Mucosa of descending colon (tissue), 3 donors: ENCODE results near the gene MBNL2. TPM values are rescaled to one million over a fixed set of nuclear protein-coding genes. Genes with fewer than 3 reads are reported as not detected.

Source experiments
- ATAC-seq: fragments of 200-7000 bp; cut with Tn5 transposase; one replicate; pipeline ENCODE4 v1.9.1; 2020; ENCODE audit warnings: mild to moderate bottlenecking, moderate library complexity
- DNase-seq, 3 donors: peaks; one replicate each; pipeline ENCODE4 v3.0.0-alpha.2; 2020
- H3K36me3 ChIP-seq: fragments of 200-600 bp; one replicate; pipeline ENCODE4 v1.8.0; 2021; ENCODE audit warnings: low read depth, mild to moderate bottlenecking
- H3K4me1 ChIP-seq: fragments of 200-600 bp; one replicate; pipeline ENCODE4 v1.8.0; 2021; ENCODE audit warnings: low read depth, mild to moderate bottlenecking
- H3K4me3 ChIP-seq: fragments of 200-600 bp; one replicate; pipeline ENCODE4 v1.8.0; 2021; ENCODE audit warnings: mild to moderate bottlenecking
- H3K9me3 ChIP-seq: fragments of 200-600 bp; one replicate; pipeline ENCODE4 v1.8.0; 2021; ENCODE audit warnings: mild to moderate bottlenecking
- CTCF ChIP-seq: fragments of 200-600 bp; IDR thresholded peaks from one replicate; pipeline ENCODE4 v1.8.0; 2022; ENCODE audit warnings: antibody characterized with exemption, mild to moderate bottlenecking
- intact Hi-C, 2 donors: fragments of 100-400 bp; cut with DNase I in 1 of 2; cut with micrococcal nuclease in 1 of 2; formaldehyde crosslinking; loops; one replicate each; pipeline versions ENCODE4 v1.11.0 to v1.11.1; 2022; cut with DNase I, micrococcal nuclease
- total RNA-seq, 3 donors: library from RNA; stranded (reverse); fragmentation: NEBNext Ultra II Directional in 2 of 3; extraction: Animal tissue kit (Norgen Biotek cat#: 25700) in 2 of 3; gene quantifications; one replicate each; pipeline versions ENCODE4 v1.2.1 to v1.2.4, GENCODE V29; 2021 to 2023
- donor health status: DM: no; HTN: no; CAD: no; lungs with moderate emphysema.
- donor health status: DM: no; HTN: no; CAD: no.
- donor health status: DM: no; HTN: yes; CAD: no.

MBNL2 gene
- total RNA-seq, 3 donors from 2014 or later, result 41.0 to 75.1 (median 47.2) TPM

DNA sequence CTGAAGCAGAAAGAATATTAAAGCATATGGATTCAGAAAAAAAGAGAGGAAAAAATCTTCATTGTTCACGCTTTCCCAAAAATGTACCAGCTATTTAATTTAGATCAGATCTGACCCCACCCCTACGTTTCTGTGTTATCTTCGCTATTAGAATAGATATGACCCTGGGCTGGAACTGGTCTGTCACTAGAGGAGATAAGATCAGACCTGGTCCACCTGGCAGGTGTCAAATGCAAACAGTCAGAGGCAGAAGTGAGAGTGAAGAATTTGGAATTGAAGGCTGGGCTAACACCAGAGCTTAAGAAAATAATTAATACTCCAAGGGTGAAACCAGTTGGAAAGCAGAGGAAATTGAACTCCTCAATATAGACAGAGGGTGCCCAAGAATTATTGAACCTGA, 30.0 kb upstream of the MBNL2 start:
- DNase-seq (no peak), ATAC-seq (no peak)
- H3K4me3 ChIP-seq, result no peak overlapping the region
- H3K9me3 ChIP-seq, result no peaks in the 10 kb centered on the region
- no peaks in the 10 kb centered on the region for H3K4me1 ChIP-seq
- no peak for TF ChIP-seq CTCF
- intact Hi-C loops, result no loop called here
- no peaks in the 10 kb centered on the region for H3K36me3 ChIP-seq

GRCh38 chr13:97193577-97193976, 28.6 kb upstream of the MBNL2 start:
- no peak for DNase-seq
- no peaks in the 10 kb centered on the region for H3K9me3 ChIP-seq
- no peaks in the 10 kb centered on the region for H3K36me3 ChIP-seq
- intact Hi-C loops, result no loop called here
- H3K4me1 ChIP-seq, result no peaks in the 10 kb centered on the region
- no peak for TF ChIP-seq CTCF
- H3K4me3 ChIP-seq, result no peak overlapping the region
- ATAC-seq, result no peak

DNA sequence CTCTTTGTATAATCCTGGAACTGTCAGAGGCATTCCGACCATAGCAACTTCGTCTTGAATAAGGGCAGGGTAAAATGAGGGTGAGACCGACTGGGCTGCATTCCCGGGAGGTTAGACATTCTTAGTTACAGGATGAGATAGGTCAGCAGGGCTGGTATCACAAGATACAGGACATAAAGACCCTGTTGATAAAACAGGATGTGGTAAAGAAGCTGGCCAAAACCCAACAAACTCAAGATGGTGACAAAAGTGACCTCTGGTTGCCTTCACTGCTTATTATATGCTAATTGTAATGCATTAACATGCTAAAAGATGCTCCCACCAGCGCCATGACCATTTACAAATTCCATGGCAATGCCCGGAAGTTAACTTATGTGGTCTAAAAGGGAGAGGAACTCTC, 27.7 kb upstream of the MBNL2 start:
- Histone ChIP-seq H3K36me3 (no peaks in the 10 kb centered on the region), H3K4me3 (no peak overlapping the region), H3K4me1 (no peaks in the 10 kb centered on the region), H3K9me3 (no peaks in the 10 kb centered on the region)
- TF ChIP-seq CTCF, result no peak
- DNase-seq (no peak), ATAC-seq (no peak)
- intact Hi-C loops, result no loop called here

DNA sequence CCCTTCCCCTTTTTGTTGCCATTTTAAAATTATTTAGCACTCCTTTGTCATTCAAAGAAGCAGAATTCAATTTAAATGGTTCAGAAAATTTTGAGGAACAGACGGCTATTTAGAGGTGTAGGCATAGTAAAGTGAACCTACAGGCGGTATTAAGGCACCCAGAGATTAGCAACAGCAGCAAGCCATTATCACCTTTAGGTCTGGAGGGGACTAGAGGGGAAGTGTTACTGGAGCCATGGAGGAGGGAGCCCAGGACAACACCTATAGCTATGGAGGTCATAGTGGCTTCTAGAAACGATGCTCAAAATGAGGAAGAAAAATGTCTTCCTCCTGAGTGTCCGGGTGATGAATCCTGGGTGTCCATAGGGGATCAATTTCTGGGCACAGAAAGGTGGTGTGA, 25.8 kb upstream of the MBNL2 start:
- no peaks in the 10 kb centered on the region for H3K9me3 ChIP-seq
- no peak for TF ChIP-seq CTCF
- ATAC-seq, result no peak
- intact Hi-C loops, result no loop called here
- no peaks in the 10 kb centered on the region for H3K36me3 ChIP-seq
- no peak for DNase-seq
- no peak overlapping the region for H3K4me3 ChIP-seq
- H3K4me1 ChIP-seq, result no peaks in the 10 kb centered on the region

DNA sequence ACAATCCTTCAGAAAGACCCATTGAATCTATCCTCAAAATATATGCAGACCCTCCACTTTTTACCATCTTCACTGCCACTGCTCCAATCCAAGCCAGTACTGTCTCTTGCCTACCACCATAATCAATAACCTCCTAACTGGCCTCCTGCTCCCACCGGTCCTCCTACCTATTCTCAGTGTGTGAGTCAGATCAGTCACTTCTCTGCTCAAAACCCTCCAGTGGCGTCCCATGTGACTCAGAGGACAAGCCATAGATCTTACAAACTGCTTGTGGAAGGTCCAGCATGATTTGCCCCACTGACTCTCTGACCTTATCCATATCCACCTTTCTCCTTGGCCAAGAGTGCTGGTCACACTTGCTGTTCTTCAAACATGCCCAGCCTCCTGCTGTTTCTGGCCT, 23.4 kb upstream of the MBNL2 start:
- ATAC-seq, result no peak
- no peaks in the 10 kb centered on the region for H3K36me3 ChIP-seq
- intact Hi-C loops, result no loop called here

More for the DNA sequence above, 23.4 kb upstream of the MBNL2 start:
- Histone ChIP-seq H3K4me3 (no peak overlapping the region), H3K9me3 (no peaks in the 10 kb centered on the region), H3K4me1 (no peaks in the 10 kb centered on the region)
- no peak for TF ChIP-seq CTCF
- no peak for DNase-seq
